ENCODE results near the gene CYP4X1.
"Not testable (repeated sequence)": the region's sequence is repeated elsewhere in the genome, so short reads cannot be mapped to it uniquely, and the experiment has no call there.

The CYP4X1 gene

GRCh38 chr1:47023268-47024140 is at the start of gene CYP4X1:
CYP4X1 (plus strand) TSS chr1:47023669; CDS start chr1:47023818, 149 bp downstream.
- Histone ChIP-seq H3K36me3 (replicated peaks) (no peaks in the 10 kb centered on the region), H3K27me3 (ENCODE audit: low read depth) (peaks cover 13% of the 10 kb centered on the region; the same call in 1 of the 2 replicates)
- in situ Hi-C loops (cut with MboI; ENCODE audit: low sequenced_read_pairs) = no loop called here

GRCh38 chr1:46983166-46983829 is 40.2 kb upstream of the CYP4X1 start:
- no peaks in the 10 kb centered on the region for H3K36me3 ChIP-seq (replicated peaks)
- no peaks in the 10 kb centered on the region for H3K9me3 ChIP-seq
- H3K27me3 ChIP-seq (ENCODE audit: low read depth) = no peaks in the 10 kb centered on the region; the same call in 1 of the 2 replicates
- no peaks in the 10 kb centered on the region for H3K4me1 ChIP-seq
- no peak overlapping the region for H3K4me3 ChIP-seq
- in situ Hi-C loops (cut with MboI; ENCODE audit: low sequenced_read_pairs) = no loop called here
- DNase-seq (ENCODE audit: low spot score in 2 of 2) = no peak

More at GRCh38 chr1:47023268-47024140, at the start of gene CYP4X1:
- no peak for DNase-seq (ENCODE audit: low spot score in 2 of 2)
- Histone ChIP-seq H3K4me3 (no peak within 1 kb of the TSS), H3K4me1 (no peaks in the 10 kb centered on the region), H3K9me3 (no peaks in the 10 kb centered on the region)

- no peaks in the 10 kb centered on the region for H3K36me3 ChIP-seq (replicated peaks)
- in situ Hi-C loops (cut with MboI; ENCODE audit: low sequenced_read_pairs) = no loop called here
- H3K4me1 ChIP-seq = no peaks in the 10 kb centered on the region
- no peak overlapping the region for H3K4me3 ChIP-seq
- no peaks in the 10 kb centered on the region; the same call in 1 of the 2 replicates for H3K27me3 ChIP-seq (ENCODE audit: low read depth)
- DNase-seq (ENCODE audit: low spot score in 2 of 2) = no peak
- no peaks in the 10 kb centered on the region for H3K9me3 ChIP-seq
These were observed 39.5 kb upstream of the CYP4X1 start for GRCh38 chr1:46983830-46984586.

- in situ Hi-C loops (cut with MboI; ENCODE audit: low sequenced_read_pairs); DNase-seq (ENCODE audit: low spot score in 2 of 2); H3K36me3 ChIP-seq (replicated peaks); H3K4me3 ChIP-seq; H3K4me1 ChIP-seq; H3K9me3 ChIP-seq; H3K27me3 ChIP-seq (ENCODE audit: low read depth): not testable (repeated sequence)
These were observed 32.9 kb upstream of the CYP4X1 start for GRCh38 chr1:46990541-46990940.

- Histone ChIP-seq H3K4me3 (no peak overlapping the region), H3K9me3 (no peaks in the 10 kb centered on the region), H3K27me3 (ENCODE audit: low read depth) (no peaks in the 10 kb centered on the region; the same call in 1 of the 2 replicates), H3K4me1 (no peaks in the 10 kb centered on the region), H3K36me3 (replicated peaks) (no peaks in the 10 kb centered on the region)
- in situ Hi-C loops (cut with MboI; ENCODE audit: low sequenced_read_pairs) = no loop called here
- DNase-seq (ENCODE audit: low spot score in 2 of 2) = no peak
These were observed 32.2 kb upstream of the CYP4X1 start for GRCh38 chr1:46991083-46991923.

- no peak for DNase-seq (ENCODE audit: low spot score in 2 of 2)
- Histone ChIP-seq H3K4me1 (no peaks in the 10 kb centered on the region), H3K36me3 (replicated peaks) (no peaks in the 10 kb centered on the region), H3K27me3 (ENCODE audit: low read depth) (peaks cover 6% of the 10 kb centered on the region), H3K9me3 (no peaks in the 10 kb centered on the region), H3K4me3 (no peak overlapping the region)
- in situ Hi-C loops (cut with MboI; ENCODE audit: low sequenced_read_pairs) = no loop called here
These were observed 26.7 kb upstream of the CYP4X1 start for GRCh38 chr1:46996659-46997281.

GRCh38 chr1:47002211-47002610 is 21.3 kb upstream of the CYP4X1 start:
- DNase-seq (ENCODE audit: low spot score in 2 of 2) = no peak
- Histone ChIP-seq H3K9me3 (no peaks in the 10 kb centered on the region), H3K36me3 (replicated peaks) (no peaks in the 10 kb centered on the region), H3K4me3 (no peak overlapping the region), H3K27me3 (ENCODE audit: low read depth) (peaks cover 5% of the 10 kb centered on the region), H3K4me1 (no peaks in the 10 kb centered on the region)
- in situ Hi-C loops (cut with MboI; ENCODE audit: low sequenced_read_pairs) = no loop called here

GRCh38 chr1:47003896-47004403 is 19.5 kb upstream of the CYP4X1 start:
- H3K27me3 ChIP-seq (ENCODE audit: low read depth) = no peaks in the 10 kb centered on the region
- H3K9me3 ChIP-seq = no peaks in the 10 kb centered on the region
- no peaks in the 10 kb centered on the region for H3K4me1 ChIP-seq
- no peaks in the 10 kb centered on the region for H3K36me3 ChIP-seq (replicated peaks)
- H3K4me3 ChIP-seq = no peak overlapping the region
- in situ Hi-C loops (cut with MboI; ENCODE audit: low sequenced_read_pairs) = no loop called here
- no peak for DNase-seq (ENCODE audit: low spot score in 2 of 2)

- in situ Hi-C loops (cut with MboI; ENCODE audit: low sequenced_read_pairs); H3K36me3 ChIP-seq (replicated peaks); DNase-seq (ENCODE audit: low spot score in 2 of 2); H3K27me3 ChIP-seq (ENCODE audit: low read depth); H3K9me3 ChIP-seq; H3K4me3 ChIP-seq; H3K4me1 ChIP-seq: not testable (repeated sequence)
These were observed 17.0 kb upstream of the CYP4X1 start for GRCh38 chr1:47006437-47006836.

GRCh38 chr1:47013293-47013692 is 10.2 kb upstream of the CYP4X1 start:
- Histone ChIP-seq H3K4me1 (no peaks in the 10 kb centered on the region), H3K27me3 (ENCODE audit: low read depth) (no peaks in the 10 kb centered on the region), H3K36me3 (replicated peaks) (no peaks in the 10 kb centered on the region), H3K9me3 (no peaks in the 10 kb centered on the region), H3K4me3 (no peak overlapping the region)
- in situ Hi-C loops (cut with MboI; ENCODE audit: low sequenced_read_pairs) = no loop called here
- DNase-seq (ENCODE audit: low spot score in 2 of 2) = no peak

GRCh38 chr1:47021070-47021469 is 2.4 kb upstream of the CYP4X1 start:
- no peaks in the 10 kb centered on the region for H3K36me3 ChIP-seq (replicated peaks)
- no peak for DNase-seq (ENCODE audit: low spot score in 2 of 2)
- H3K9me3 ChIP-seq = no peaks in the 10 kb centered on the region
- peaks cover 12% of the 10 kb centered on the region; the same call in 1 of the 2 replicates for H3K27me3 ChIP-seq (ENCODE audit: low read depth)
- in situ Hi-C loops (cut with MboI; ENCODE audit: low sequenced_read_pairs) = no loop called here
- H3K4me3 ChIP-seq = no peak overlapping the region
- no peaks in the 10 kb centered on the region for H3K4me1 ChIP-seq

GRCh38 chr1:47024141-47024801 is 802 bp downstream of the CYP4X1 start:
- Histone ChIP-seq H3K4me3 (no peak overlapping the region), H3K9me3 (no peaks in the 10 kb centered on the region), H3K36me3 (replicated peaks) (no peaks in the 10 kb centered on the region), H3K27me3 (ENCODE audit: low read depth) (peaks cover 13% of the 10 kb centered on the region; the same call in 1 of the 2 replicates), H3K4me1 (no peaks in the 10 kb centered on the region)
- DNase-seq (ENCODE audit: low spot score in 2 of 2) = no peak
- in situ Hi-C loops (cut with MboI; ENCODE audit: low sequenced_read_pairs) = no loop called here

Data from HAP-1 (cell line).